ENCODE results near the gene PCSK4.

- TF ChIP-seq, protein P1, sequence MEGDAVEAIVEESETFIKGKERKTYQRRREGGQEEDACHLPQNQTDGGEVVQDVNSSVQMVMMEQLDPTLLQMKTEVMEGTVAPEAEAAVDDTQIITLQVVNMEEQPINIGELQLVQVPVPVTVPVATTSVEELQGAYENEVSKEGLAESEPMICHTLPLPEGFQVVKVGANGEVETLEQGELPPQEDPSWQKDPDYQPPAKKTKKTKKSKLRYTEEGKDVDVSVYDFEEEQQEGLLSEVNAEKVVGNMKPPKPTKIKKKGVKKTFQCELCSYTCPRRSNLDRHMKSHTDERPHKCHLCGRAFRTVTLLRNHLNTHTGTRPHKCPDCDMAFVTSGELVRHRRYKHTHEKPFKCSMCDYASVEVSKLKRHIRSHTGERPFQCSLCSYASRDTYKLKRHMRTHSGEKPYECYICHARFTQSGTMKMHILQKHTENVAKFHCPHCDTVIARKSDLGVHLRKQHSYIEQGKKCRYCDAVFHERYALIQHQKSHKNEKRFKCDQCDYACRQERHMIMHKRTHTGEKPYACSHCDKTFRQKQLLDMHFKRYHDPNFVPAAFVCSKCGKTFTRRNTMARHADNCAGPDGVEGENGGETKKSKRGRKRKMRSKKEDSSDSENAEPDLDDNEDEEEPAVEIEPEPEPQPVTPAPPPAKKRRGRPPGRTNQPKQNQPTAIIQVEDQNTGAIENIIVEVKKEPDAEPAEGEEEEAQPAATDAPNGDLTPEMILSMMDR (IDR thresholded peaks at IDR 0.05): no peak
- TF ChIP-seq POLR2AphosphoS5 (IDR thresholded peaks at IDR 0.05) (no peak), POLR2A (IDR thresholded peaks at IDR 0.05) (no peak)
These were observed 31.9 kb upstream of the PCSK4 start for GRCh38 chr19:1522061-1522460.

Measured in transverse colon (tissue), 4 donors.